Activated T-cell treated with anti-CD3 and anti-CD28 coated beads, Interleukin-2, amount 50 U/mL, for 48 hours (primary cell): Measurements from ENCODE around the gene NET1.
A peak's percentile ranks its signal among the peaks of the same experiment; 100 is the strongest.

Experiments
- DNase-seq, 2 experiments: peaks; one replicate each; pipeline ENCODE4 v3.0.0-alpha.2; 2020

The NET1 gene

DNA sequence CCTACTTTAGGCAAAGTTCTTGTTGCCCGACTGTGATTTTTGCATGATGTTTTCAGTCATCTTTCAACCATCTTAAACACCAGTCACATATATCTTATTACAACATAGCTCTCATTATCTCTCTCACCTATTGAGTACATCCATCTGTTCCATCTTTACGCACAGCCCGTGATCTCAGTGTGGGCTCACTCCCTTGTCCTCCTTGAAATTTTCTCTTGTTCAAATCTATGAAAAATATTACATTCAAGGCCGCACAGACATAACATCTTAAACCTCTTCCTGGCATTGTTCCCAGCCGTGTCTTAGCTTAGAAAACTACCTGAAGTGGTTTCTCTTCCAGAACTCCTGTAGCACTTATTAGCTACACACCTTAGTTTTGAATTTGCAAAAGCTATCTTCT, 32.6 kb downstream of the NET1 start:
- DNase-seq: no peak

DNA sequence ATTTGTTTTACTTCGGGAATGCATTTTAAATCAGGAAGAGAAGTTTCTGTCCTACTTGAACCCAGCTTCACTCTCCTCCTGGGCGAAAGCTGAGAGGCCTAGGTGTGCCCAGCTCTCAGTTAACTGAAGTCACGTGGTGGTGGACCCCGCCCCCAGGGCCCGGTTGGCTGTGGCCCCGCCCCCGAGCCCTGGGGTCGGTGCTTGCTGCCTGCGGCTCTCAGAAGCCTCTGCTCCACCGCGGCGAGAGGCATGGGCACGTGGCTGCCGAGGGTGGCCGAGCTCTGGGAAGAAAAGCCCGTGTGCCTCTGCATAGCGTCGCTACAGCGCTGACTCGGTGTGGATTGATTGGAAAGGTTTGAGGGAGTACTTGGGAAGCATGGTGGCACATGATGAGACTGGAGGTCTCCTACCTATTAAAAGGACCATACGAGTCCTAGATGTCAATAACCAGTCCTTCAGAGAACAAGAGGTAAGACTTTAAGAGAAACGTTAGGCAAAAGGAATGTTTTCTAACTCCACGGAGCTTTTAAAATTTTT, 34.1 kb downstream of the NET1 start:
- peak; percentile 82 to 87 for DNase-seq

DNA sequence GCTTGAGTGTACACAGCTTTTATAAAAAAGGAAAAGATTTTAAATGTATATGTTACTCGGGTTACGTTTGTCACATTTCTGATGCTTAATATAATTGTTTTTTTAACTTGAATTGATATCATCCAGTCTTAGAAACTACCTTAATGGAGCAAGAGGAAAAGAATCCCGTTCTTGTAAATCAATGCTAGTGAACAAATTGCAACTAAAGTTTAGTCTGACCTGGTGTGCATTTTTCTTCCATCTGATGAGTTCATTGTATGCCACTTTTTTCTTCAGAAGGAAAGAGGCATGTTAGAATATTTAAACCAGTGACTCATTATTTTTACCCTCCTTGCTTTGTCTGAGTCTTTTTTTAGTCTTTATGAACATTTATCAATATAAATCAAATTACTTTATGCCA, 34.7 kb downstream of the NET1 start:
- DNase-seq: no peak

DNA sequence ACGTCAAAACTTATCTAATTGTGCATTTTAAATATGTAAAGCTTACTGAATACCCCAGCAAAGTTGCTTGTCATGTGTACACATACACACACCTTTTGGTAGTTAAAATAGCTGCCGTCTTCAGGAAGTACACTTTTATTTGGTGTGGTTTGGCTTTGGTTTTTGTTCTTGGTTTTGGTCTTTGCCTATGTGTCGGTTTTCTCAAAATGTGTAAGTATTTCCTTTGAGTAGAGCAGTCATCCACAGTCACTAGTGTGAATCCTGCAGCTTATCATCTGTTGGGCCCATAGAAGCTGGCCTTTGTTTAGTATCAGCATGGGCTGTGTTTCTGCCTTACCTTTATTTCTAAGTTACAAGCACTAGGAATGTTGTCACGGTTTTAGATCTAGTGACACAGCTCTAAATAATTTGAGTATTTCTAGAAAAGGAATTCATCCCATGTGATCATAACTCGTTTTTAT, 35.3 kb downstream of the NET1 start:
- no peak for DNase-seq

DNA sequence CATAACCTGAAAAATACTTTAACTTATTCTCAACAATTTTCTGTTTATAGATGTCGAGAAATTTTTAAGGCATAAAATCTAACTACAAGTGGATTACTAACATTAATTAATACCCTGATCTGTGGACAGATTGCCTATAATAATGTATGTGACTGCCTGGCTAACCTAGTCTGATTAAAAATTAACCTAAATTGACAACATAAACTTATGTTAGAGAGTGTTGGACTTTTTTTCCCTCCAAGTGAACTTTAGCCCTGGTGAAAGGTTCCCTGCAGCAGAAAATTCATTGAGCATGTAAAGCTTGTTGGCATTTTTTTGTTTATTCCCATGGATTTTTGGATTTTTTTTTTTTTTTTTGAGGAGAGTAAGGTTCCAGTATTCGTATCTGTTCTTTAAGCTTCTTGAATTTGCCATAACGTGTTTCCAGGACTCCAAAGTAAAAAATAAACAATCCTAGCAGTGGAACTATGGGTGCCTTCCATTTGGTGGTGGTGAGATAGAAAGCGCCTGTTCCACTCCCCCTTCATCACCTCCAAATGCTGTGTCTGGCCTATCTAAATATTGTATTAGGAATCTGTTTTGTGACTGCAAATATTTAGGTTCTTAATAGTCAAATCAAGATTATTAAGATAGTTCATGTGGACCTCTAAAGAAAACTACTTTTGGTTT, 36.1 kb downstream of the NET1 start:
- no peak for DNase-seq

DNA sequence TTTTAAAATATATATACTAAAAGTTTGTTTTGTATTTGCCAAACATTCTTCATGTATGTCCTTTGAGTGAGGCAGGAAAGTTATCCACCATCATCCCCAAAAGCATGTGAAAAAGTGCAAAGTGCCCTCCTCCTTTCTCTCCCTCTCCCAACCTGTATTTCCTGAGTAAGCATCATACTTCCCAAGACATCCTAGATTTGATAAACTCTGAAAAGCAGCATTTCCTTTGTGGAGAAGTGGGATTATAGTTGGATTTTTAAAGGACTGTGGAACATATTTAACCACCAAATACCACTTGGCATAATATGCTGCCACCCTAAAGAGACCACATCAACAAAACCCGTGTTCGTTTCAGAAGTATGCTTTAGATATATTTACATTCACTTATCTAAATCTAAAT, 36.9 kb downstream of the NET1 start:
- DNase-seq: no peak

DNA sequence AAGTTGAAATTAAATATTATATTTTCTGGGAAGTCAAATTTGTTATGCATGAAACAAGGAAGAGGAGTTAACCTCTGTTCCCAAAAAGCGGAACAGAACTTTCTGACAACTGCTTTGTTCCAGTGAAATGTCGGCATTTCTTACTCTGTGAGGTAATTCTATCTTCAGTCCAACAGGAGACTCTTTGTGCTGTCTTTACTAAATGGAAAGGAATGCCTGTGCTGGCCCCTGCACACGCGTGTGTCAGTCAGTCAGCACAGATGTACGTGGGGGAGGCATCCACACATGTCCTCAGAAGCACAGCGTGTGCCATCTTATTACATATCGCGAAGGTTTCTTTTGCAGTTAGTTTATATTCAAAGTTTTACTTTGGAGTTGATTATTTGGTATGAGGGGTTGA, 37.5 kb downstream of the NET1 start:
- no peak for DNase-seq

DNA sequence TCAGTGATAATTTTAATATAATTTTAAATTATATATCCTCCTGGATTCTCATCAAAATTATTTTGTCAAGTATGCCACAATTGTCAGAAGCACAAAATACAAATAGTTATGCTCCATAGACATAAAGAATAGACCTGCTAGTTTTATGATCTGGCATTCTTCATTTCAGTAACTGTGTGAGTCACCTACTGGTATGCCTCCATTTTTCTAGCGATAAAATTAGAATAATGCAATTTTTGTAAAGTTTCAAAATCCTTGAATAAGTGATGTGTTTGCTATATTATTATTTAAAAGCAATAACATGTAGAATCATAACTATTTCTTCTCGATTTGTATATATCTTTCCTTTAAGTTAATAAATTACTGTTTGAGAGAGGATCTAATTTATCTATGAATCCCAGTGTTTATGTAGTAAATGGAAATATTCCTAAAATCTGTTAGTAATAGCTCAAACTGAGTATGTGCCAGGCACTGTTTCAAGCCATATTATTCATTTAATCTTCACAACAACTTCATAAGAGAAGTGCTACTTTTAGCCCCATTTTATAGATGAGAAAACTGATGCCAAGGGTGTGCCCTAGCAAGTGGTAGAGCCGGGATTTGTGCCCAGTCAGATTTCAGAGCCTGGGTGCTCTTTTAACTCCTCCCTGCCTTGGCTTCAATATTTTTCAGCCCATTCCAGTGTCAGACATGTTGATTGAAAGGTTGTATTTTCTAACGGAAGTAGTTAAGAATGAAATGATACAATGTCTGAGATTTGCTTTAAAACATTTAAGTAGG, 38.4 kb downstream of the NET1 start:
- no peak for DNase-seq

DNA sequence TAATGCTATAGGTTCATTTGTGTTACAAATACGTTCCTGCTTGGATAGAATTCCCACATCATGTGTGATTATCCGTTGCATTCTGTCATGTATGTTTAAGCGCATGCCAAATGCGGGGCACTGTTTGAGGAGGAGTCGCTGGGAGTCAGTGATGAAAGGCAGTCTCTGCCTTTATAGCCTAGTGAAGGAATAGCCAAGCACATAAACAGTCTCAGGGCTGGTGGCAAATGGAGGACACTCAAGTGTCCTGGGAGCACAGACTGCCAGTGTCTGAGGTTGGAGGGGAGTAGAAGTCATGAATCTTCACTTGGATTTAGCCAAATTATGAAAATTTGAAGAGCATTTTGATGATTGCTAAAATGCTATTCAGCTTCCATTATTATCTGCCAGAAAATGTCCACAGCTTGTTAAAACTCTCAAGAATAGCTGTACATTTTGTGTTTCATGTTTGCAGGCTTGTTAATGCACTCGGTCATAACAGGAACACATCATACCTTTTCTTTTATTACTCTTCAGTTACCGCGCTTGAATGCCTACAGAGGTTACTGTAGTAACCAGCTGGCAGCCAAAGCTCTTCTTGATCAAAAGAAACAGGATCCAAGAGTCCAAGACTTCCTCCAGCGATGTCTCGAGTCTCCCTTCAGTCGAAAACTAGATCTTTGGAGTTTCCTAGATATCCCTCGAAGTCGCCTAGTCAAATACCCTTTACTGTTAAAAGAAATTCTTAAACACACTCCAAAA, 41.6 kb downstream of the NET1 start:
- no peak for DNase-seq

DNA sequence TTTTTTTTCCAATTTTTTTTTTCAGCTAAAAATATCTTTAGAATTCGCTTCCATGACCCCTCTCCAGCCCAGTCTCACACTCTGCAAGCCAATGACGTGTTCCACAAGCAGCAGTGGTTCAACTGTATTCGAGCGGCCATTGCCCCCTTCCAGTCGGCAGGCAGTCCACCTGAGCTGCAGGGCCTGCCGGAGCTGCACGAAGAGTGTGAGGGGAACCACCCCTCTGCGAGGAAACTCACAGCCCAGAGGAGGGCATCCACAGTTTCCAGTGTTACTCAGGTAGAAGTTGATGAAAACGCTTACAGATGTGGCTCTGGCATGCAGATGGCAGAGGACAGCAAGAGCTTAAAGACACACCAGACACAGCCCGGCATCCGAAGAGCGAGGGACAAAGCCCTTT, 44.2 kb downstream of the NET1 start:
- no peak for DNase-seq

DNA sequence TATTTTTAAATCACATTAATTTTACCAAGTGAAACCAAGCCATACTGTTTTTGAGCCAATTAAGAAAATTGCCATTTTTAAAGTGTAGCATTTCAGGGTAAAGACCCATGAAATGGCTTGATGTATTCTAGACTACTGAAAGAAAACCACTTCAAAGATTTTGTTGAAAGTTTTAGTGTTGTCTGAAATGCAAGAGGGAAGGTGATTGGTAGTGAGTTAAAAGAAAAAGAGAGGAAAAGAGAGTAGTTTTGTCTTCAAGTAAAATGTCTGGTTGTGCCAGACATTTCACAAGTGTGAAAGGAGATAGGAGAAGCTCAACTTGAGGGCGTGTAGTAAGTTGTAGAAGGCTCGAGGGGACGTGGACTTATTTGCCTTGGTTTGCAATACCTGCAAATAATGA, 45.4 kb downstream of the NET1 start:
- DNase-seq: no peak

DNA sequence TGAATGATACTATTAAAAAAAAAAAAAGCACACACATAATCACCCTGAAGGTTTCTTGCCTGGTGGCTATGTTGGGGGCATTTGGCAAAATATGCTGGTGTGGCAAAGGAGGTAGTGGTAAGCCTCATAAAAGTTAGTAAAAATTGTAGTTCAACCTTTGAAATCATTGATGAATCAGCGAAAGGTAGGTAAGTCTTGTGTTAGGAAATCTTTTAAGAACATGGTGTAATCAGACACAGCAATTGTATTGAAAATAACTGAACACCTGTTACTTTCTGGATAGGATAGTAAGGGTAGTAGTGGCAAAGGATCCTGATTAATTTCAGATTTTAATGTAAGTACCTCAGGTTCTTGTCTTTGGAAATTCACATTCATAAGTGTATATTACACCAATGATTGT, 46.1 kb downstream of the NET1 start:
- no peak for DNase-seq

DNA sequence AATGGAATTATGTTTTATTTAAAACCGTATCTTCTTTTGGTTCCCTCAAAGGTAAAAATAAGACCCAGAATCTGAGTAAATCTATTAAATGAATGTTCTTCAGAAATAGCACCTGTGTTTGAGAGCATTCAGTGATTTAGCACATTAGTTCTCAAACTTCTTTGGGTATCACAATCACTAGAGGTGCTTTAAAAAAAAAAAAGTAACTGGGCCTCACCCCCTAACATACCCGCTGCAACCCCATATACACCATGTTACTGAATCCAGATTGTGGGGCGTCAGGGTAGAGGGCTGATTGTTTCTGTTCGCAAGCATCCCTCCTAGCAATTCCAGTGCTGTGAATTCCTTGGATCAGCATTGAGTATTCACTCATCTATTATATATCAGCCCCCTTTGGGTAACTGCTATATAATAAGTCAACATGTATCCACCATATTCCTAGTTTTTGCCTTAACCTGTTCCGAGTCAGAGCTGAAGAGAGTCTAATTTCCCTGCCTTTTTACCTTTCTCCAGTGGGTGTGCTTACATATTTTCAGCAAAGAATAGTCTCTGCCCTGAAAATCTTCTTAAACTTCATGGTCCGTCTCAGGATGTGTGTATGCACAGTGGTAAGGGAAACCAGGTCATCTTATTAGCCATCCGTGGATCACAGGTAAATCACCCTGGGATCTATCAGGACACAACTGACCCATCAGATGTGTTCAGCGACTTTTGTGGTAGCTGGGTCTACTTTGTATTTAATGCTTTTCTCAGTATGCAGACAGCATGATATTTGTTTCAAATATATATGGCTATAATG, 46.8 kb downstream of the NET1 start:
- DNase-seq: no peak

DNA sequence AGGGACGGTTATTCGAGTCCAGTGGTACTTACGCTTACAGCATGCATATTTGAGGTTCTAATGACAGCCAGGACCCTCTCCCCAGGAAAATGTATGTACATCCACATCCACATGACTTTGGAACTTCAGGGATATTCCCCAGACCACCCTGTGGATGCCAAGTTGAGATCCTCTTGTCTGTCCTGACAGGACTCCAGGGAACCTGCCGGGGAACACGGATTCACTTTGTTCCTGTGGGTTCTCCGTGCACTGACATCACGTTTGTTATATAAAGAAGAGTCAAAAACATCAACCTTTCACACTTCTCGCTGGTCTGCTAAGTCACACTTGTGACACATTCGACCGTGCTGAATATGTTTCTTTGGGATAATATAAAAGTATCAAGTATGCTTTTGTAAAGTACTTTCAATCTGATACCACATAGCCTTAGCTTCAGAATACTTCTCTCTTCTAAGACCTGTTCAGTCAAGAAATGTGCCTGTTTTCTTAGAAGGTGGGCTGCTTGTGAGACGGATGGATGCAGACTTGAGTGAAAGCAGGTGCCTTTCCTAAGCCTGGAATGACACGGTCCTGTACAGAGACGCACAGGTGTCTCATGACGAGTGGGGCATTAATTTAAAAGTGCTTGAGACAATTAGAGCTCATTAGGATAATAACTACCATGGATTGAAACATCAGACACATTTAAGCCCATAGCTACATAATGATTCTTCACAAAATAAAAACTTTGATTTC, 48.3 kb downstream of the NET1 start:
- no peak for DNase-seq

DNA sequence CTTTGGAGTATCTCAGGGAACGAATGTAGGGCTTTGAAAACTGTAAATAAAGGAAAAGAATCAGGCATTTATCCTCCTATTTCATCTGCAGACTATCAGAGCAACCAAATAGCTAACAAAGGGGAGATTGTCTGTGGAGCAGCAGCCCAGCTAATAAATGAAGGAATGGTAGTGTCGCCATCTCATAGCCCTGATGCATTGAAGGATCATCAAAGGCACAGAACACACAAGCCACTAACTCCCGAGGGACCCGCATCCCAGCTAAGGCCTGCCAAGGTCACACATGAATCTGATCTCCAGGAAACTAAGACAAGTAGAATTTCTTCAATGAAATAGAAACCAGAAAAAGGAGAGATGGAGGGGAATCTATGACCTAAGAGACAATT, 48.8 kb downstream of the NET1 start:
- DNase-seq: no peak

DNA sequence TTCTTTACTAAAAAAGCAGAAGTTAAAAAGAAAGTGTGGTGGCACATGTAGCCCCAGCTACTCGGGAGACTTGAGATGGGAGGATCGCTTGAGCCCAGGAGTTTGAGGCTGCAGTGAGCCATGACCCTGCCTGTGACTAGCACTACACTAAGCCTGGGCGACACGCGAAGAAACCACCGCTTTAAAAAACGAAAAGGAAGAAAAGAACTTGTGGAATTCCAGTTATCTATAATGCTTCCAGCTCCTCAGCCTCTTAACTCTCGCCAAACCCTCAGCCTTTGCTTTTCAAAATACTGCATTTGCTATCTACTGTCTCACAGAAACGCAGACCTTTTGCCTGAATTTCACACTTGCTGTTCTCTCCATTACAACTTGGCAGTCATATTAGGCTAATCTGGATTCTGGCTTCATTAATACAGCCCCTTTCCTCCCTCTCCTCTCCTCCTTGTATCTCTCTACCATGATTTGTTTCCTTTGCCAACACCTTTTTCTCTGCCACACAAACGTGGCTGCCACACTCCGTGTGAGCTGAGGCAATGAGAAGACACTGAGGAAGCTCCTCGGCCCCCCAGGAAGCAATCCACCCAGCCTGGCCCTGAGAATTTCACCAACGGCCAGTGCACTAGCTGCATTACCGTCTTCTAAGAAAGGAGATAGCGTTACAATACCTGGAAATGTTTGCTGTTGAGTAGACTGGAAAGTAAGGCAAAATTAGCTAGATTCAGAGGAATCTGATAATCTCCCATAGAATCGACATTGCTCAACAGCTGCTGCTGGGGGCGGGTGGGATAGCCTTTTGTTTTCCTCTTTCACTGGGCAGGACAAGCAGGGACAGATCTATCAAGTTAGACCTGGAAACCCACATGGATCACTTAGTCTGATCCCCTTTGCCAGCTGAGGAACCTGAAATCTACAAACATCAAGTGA, 49.8 kb downstream of the NET1 start:
- no peak for DNase-seq

DNA sequence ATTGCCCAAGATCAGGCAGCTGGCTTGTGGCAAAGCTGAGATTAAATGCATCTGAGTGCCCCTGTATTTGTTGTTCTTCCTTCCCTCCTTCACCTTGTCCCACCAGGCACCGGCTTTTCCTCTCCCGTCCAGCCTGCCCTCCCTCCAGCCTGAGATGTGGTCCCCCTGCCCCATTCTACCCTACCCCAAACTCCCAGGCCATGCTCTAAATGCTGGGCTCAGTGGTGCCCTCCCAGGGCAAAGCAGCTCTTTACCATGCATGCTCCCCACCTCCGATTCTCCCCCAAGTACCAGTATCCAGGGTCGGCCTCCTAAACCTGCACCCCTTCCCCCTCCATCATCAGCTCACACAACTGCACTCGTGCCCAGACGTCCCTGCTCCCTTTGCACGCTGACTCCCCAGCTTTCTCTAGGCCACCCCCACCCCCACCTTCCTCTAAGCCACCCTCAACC, 50.5 kb downstream of the NET1 start:
- DNase-seq: no peak

DNA sequence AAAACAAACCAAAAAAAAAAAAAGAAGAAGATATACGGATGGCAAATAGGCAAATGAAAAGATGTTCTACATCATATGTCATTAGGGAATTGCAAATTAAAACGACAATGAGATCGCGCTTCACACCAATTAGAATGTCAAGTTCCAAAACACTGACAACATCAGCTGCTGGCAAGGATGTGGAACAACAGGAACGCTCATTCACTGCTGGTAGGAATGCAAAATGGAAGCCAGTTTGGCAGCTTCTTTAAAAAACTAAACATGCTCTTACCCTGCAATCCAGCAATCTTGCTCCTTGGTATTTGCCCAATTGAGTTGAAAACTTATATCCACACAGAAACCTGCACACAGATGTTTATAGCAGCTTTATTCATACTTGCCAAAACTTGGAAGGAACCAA, 52.2 kb downstream of the NET1 start:
- DNase-seq: no peak

DNA sequence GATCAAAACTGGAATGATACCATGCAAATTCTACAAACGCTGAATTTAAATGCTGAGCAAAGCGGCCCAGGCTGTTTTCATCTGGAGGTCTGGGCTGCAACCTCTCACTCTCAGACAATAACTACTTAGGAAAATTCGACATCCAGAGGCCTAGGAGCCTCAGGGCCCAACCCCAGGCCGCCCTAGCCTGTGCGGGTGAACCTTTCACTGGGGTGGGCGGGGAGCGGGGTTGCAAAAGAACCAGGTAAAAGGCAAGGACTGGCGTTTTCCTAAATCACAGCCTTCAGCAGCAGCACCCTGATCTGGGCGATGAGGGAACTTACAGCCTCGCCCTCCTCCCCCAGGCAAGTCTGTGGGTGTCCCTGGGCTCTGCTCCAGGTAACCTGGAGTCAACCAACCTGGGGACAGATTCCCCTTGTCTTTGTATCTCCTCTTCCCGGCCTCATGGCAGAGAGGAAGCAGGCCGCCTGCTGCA, 53.7 kb downstream of the NET1 start:
- DNase-seq: no peak

DNA sequence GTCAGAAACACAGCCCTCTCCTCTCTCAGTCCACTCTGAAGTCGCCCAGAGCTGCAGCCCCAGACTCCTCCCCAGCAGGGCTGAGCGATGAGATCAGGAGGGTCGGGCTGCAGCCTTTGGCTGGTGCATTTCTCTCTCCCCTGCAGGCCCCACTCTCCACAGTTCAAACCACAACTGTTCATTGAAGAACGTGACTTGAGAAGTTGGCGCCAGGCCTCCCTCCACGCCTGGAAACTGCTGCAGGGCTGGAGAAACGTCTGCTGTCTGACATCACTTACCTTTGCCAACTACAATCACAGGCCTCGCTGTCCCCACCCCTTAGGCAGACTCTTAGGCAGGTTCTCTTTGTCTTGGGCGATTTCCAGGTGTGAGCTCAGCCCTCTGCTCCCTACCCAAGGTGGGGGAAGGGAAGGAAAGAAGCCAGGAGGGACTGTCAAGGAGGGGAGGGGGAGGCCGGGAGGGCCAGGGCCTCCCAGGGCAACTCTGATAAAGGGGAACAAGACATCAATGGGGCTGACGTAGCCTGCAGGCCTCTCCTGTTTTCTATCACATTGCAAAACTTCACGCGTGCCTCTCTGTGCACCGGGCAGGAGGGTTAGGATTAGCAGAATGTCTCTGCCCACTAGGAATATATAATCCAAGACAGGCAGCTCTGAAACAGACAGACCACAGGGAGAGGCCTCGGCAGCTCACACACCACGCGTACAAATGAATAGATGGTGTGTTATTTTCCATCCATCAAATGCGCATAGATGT, 54.3 kb downstream of the NET1 start:
- no peak for DNase-seq
